WTC11 (cell line): Measurements from ENCODE around the gene GRAMD1B.

Experiments
- CBFB ChIP-seq: sonication (generic); formaldehyde crosslinking; IDR thresholded peaks from 2 replicates; pipeline ENCODE4 v1.8.1; 2022; ENCODE audit warnings: mild to moderate bottlenecking, low read depth, missing genetic modification reagents
- CREB1 ChIP-seq: sonication (generic); formaldehyde crosslinking; IDR thresholded peaks from 2 replicates; pipeline ENCODE4 v1.8.0; 2023; ENCODE audit warnings: mild to moderate bottlenecking, missing genetic modification reagents
- FOXK1 ChIP-seq: sonication (generic); formaldehyde crosslinking; IDR thresholded peaks from 2 replicates; pipeline ENCODE4 v1.8.0; 2022; ENCODE audit warnings: mild to moderate bottlenecking, moderate library complexity, missing genetic modification reagents
- GABPB1 ChIP-seq: sonication (generic); formaldehyde crosslinking; IDR thresholded peaks from 2 replicates; pipeline ENCODE4 v1.8.1; 2023; ENCODE audit warnings: mild to moderate bottlenecking, missing genetic modification reagents
- NFE2L1 ChIP-seq: sonication (generic); formaldehyde crosslinking; IDR thresholded peaks from 2 replicates; pipeline ENCODE4 v1.8.1; 2023; ENCODE audit warnings: missing genetic modification reagents
- NR3C1 ChIP-seq: sonication (generic); formaldehyde crosslinking; conservative IDR thresholded peaks from 2 replicates; pipeline ENCODE4 v1.8.1; 2023; ENCODE audit warnings: low read depth, mild to moderate bottlenecking, missing genetic modification reagents
- SP1 ChIP-seq: sonication (generic); formaldehyde crosslinking; conservative IDR thresholded peaks from 2 replicates; pipeline ENCODE4 v1.8.1; 2022; ENCODE audit warnings: missing genetic modification reagents
- TCF7 ChIP-seq: sonication (generic); formaldehyde crosslinking; IDR thresholded peaks from 2 replicates; pipeline ENCODE4 v1.8.0; 2022; ENCODE audit warnings: mild to moderate bottlenecking, low read depth, missing genetic modification reagents, moderate library complexity
- ZNF121 ChIP-seq: sonication (generic); formaldehyde crosslinking; IDR thresholded peaks from 2 replicates; pipeline ENCODE4 v1.8.0; 2023; ENCODE audit warnings: missing genetic modification reagents
- TF ChIP-seq, protein P1 (sequence below): fragments of 200-600 bp; IDR thresholded peaks from 2 replicates; pipeline ENCODE4 v1.8.0; 2022; ENCODE audit warnings: antibody characterized with exemption
- TF ChIP-seq, protein P2 (sequence below): sonication (generic); formaldehyde crosslinking; IDR thresholded peaks from 2 replicates; pipeline ENCODE4 v1.8.0; 2023; ENCODE audit warnings: mild to moderate bottlenecking, missing genetic modification reagents
- TF ChIP-seq, protein P3 (sequence below): sonication (generic); formaldehyde crosslinking; IDR thresholded peaks from 2 replicates; pipeline ENCODE4 v1.8.1; 2023; ENCODE audit warnings: mild to moderate bottlenecking, moderate library complexity, missing genetic modification reagents
- TF ChIP-seq, protein P4 (sequence below): sonication (generic); formaldehyde crosslinking; IDR thresholded peaks from 2 replicates; pipeline ENCODE4 v1.8.1; 2023; ENCODE audit warnings: mild to moderate bottlenecking, missing genetic modification reagents, moderate library complexity
- TF ChIP-seq, protein P5 (sequence below): sonication (generic); formaldehyde crosslinking; IDR thresholded peaks from 2 replicates; pipeline ENCODE4 v1.8.1; 2022; ENCODE audit warnings: low read depth, missing genetic modification reagents, borderline replicate concordance

DNA sequence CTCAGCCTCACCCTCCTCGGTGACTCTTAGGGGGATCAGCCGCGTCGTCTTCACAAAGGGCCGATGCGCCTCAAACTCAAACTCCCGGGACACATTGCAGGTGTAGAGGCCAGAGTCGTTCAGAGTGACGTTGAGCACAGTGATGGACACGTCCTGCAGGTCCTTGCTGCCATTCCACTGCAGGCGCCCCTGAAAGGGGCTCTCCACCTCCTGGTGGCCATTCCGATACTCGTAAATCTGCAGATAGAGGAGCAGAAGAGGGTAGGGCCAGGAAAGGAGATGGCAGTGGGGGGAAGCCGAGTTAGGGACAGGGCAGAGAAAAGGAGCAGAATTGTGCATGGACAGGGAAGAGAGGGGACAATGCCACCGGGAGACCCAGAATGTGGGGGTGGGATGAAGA lies 212.4 kb downstream of the GRAMD1B start:
- TF ChIP-seq, protein P1, sequence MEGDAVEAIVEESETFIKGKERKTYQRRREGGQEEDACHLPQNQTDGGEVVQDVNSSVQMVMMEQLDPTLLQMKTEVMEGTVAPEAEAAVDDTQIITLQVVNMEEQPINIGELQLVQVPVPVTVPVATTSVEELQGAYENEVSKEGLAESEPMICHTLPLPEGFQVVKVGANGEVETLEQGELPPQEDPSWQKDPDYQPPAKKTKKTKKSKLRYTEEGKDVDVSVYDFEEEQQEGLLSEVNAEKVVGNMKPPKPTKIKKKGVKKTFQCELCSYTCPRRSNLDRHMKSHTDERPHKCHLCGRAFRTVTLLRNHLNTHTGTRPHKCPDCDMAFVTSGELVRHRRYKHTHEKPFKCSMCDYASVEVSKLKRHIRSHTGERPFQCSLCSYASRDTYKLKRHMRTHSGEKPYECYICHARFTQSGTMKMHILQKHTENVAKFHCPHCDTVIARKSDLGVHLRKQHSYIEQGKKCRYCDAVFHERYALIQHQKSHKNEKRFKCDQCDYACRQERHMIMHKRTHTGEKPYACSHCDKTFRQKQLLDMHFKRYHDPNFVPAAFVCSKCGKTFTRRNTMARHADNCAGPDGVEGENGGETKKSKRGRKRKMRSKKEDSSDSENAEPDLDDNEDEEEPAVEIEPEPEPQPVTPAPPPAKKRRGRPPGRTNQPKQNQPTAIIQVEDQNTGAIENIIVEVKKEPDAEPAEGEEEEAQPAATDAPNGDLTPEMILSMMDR = no peak
- TF ChIP-seq CREB1 (CRISPR knock-in tag) = no peak
- TF ChIP-seq, protein P2, sequence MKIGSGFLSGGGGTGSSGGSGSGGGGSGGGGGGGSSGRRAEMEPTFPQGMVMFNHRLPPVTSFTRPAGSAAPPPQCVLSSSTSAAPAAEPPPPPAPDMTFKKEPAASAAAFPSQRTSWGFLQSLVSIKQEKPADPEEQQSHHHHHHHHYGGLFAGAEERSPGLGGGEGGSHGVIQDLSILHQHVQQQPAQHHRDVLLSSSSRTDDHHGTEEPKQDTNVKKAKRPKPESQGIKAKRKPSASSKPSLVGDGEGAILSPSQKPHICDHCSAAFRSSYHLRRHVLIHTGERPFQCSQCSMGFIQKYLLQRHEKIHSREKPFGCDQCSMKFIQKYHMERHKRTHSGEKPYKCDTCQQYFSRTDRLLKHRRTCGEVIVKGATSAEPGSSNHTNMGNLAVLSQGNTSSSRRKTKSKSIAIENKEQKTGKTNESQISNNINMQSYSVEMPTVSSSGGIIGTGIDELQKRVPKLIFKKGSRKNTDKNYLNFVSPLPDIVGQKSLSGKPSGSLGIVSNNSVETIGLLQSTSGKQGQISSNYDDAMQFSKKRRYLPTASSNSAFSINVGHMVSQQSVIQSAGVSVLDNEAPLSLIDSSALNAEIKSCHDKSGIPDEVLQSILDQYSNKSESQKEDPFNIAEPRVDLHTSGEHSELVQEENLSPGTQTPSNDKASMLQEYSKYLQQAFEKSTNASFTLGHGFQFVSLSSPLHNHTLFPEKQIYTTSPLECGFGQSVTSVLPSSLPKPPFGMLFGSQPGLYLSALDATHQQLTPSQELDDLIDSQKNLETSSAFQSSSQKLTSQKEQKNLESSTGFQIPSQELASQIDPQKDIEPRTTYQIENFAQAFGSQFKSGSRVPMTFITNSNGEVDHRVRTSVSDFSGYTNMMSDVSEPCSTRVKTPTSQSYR = no peak
- no peak for TF ChIP-seq SP1
- no peak for TF ChIP-seq NR3C1 (CRISPR knock-in tag)
- no peak for TF ChIP-seq FOXK1
- TF ChIP-seq, protein P3, sequence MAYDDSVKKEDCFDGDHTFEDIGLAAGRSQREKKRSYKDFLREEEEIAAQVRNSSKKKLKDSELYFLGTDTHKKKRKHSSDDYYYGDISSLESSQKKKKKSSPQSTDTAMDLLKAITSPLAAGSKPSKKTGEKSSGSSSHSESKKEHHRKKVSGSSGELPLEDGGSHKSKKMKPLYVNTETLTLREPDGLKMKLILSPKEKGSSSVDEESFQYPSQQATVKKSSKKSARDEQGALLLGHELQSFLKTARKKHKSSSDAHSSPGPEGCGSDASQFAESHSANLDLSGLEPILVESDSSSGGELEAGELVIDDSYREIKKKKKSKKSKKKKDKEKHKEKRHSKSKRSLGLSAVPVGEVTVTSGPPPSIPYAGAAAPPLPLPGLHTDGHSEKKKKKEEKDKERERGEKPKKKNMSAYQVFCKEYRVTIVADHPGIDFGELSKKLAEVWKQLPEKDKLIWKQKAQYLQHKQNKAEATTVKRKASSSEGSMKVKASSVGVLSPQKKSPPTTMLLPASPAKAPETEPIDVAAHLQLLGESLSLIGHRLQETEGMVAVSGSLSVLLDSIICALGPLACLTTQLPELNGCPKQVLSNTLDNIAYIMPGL = no peak
- TF ChIP-seq CBFB (CRISPR knock-in tag) = no peak
- no peak for TF ChIP-seq NFE2L1 (CRISPR knock-in tag)
- TF ChIP-seq GABPB1 (CRISPR knock-in tag) = no peak
- no peak for TF ChIP-seq ZNF121 (CRISPR knock-in tag)
- no peak for TF ChIP-seq TCF7 (CRISPR knock-in tag)
- TF ChIP-seq, protein P4, sequence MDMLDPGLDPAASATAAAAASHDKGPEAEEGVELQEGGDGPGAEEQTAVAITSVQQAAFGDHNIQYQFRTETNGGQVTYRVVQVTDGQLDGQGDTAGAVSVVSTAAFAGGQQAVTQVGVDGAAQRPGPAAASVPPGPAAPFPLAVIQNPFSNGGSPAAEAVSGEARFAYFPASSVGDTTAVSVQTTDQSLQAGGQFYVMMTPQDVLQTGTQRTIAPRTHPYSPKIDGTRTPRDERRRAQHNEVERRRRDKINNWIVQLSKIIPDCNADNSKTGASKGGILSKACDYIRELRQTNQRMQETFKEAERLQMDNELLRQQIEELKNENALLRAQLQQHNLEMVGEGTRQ (CRISPR knock-in tag) = no peak
- TF ChIP-seq, protein P5, sequence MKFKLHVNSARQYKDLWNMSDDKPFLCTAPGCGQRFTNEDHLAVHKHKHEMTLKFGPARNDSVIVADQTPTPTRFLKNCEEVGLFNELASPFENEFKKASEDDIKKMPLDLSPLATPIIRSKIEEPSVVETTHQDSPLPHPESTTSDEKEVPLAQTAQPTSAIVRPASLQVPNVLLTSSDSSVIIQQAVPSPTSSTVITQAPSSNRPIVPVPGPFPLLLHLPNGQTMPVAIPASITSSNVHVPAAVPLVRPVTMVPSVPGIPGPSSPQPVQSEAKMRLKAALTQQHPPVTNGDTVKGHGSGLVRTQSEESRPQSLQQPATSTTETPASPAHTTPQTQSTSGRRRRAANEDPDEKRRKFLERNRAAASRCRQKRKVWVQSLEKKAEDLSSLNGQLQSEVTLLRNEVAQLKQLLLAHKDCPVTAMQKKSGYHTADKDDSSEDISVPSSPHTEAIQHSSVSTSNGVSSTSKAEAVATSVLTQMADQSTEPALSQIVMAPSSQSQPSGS (CRISPR knock-in tag) = no peak
